Stimulated activated CD4-positive, alpha-beta T cell treated with anti-CD3 and anti-CD28 coated beads, Interleukin-4, amount 100 ng/mL, for 48 hours (primary cell): ENCODE data around the gene SETD2.
A peak's percentile ranks its signal among the peaks of the same experiment; 100 is the strongest.

Experiments used
- DNase-seq, 2 donors: peaks; one replicate each; pipeline ENCODE4 v3.0.0-alpha.2; 2020; ENCODE audit warnings: low read depth in 2 of 2

Gene SETD2

GRCh38 chr3:46984591-46985459 lies 179.1 kb downstream of the SETD2 start:
- no peak for DNase-seq

DNA sequence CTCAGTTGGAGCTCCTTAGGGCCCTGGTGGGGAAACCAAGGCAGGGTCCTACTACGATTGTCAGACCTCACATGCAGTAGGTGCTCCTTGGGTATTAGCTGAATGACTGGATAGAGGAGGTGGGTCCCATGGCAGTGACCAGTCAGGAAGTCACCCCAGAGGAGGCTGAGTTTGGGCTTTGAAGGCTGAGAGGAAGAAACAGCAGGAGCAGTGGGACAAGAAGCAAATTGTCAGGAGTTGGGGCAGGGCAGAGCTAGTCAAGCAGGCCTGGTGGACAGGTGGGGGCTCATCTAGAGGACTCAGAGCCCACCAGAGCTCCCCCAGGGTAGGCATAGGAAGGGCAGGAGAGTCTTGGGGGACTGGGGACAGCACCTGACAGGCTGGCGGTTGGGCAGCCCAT lies 181.4 kb downstream of the SETD2 start:
- no peak for DNase-seq

DNA sequence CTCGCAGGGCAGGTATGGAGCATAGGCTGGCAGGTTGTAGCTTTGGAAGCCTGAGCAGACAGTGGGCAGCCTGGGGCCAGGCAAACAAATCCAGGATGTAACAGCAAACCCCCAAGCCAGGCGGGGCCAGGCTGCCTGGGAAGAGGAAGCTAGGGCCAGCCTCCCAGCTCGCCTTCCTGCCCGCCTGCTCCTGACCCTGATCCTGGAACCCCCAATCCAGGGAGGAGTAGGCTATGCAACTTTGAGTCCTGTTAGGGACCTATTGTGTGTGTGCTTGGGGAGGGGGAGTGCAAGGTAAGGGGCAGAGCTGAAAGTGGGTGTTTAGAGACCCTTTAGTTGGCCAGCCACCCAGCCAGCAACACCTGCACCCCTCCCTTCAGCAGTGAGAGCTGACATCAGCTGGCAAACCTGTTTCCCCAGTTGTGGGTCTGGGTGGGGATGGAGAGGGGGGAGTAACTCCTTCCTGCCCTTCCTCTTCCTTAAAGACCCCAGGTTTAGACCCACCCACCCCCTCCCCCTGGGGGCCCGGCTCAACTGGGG lies 181.9 kb downstream of the SETD2 start:
- no peak for DNase-seq

DNA sequence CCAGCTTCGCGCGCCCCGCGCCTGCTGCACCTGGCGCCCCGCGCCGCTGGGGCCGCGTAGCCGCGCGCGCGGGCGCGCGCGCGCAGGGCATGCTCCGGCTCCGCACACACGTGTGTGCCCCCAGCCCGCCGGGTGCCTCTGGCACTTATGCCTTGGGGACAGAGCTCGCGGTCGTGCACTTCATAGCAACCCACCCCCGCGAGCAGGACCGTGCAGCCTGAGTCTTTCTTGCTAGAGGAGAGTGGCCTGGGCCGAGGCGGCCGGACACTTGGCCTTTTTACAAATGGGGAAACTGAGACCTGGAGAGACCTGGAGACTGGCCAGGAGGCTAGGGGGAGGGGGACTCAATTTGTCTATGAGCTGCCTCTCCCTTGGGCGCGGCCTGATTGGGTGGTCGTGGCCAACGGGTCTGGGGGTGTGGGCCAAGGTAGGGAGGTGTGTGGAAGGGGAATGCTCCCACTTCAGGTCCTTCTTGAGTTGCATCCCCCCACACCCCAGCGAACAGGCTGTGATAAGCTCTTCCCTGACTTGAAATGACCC lies 183.9 kb downstream of the SETD2 start:
- DNase-seq, result no peak

DNA sequence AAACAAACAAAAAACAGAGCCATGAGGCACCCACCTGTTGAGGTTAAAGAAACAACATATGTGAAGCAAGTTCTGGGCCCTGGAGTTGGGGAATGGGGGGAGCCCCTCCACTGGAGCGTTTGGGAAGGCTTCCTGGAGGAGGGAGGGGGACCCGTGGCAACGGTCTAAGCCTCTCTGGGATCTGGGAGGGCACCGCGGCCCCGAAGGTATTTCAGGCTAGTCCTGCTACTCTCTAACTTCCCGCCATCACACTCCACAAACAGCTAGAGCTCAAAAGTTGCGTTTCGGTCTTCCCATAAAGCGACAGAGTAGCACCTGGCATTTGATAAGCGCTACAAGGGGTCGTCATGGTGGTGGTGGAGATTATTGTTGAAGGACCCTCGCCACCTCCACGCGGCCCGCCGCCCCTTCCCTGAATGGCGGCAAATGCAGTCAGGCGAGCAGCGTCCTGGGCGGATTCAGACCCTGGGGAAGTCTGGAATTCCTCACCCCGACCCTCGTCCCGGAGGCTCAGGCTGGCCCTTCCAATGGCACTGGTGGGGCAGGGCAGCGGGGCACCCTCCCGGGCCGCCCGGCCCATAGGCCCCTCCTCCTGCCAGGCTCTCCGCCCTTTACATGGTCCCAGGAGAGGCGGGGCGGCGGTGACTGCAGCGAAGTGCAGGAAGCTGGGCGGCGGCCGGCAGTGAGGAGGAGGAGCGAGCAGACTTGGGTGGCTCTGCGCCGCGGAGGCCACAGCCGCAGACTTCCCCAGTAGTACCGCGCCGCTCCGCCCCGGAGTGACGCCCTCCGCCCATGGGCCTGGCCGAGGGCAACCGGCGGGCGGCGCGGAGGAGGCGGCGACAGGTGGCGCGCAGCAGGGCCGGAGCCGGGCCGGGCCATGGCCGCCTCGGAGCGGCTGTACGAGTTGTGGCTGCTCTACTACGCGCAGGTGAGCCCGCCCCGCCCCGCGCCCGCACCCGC lies 184.6 kb downstream of the SETD2 start, which contains the start of gene NBEAL2:
Gene NBEAL2 (plus strand): TSS at position 682 of the 960 bp plus-strand sequence. CDS start 196 bp downstream, at position 878.
- peak; percentile 93 to 98 for DNase-seq

- no peak for DNase-seq
Observed at GRCh38 chr3:46978381-46978780, 185.5 kb downstream of the SETD2 start.

DNA sequence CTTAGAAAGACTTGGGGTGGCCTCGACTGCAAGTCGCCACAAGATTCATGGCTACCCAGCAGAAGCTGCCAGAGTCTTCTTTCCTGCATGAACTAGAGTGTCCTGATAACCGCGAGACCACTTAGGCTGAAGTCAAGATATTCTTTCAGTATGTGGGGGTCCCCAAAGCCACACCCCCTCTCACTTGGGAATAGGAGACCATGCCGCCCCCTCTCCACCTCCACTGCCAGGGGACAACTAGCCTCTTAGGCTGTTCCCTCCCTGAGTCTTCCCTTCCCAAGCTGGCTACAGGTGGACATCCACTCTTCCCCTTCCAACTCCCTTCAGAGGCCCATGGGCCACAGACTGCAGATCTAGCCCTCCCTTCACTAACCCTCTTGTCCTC lies 186.1 kb downstream of the SETD2 start:
- no peak for DNase-seq

DNA sequence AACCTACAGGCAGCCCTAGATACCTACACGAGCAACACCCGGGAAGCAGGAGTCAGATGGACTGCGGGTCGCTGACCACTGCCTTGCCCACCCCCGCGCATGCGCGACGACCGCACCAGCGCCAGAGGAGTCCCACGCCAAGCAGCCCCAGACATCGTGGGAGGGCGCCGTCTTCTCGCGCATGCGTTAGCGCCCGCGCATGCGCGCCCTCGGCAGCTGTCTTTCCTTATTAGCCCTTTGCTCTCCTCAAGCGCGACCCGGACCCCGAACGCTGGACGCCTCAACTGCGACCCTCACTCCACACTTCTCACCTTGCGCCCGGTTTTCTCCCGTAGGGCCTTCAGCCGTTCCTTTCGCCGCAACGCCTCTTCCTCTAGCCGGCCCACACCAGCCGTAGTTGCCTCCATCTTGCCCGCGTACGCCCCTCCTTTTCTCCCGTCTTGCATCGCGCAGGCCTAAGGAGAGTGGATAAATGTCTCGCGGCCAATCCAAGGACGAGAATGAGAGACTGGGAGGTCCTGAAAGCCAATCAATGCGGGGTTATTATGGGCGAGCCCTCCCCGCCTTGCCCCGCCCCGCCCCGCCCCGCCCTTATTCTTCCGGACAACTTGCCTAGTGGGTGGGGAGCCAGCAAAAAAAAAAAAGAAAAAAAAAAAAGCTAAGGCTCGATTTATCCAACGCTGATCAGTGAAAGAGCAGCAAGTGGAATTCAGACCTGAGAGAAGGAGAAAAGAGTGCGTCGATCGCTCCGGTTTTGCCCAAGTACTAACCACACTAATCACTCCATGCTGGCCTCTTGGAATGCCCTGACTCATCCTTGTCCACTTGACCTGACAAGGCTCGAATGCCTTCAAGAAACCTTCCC lies 187.4 kb downstream of the SETD2 start, which contains the start of gene CCDC12:
Gene CCDC12 (minus strand): TSS at position 420 of the 865 bp plus-strand sequence. CDS start 13 bp downstream, at position 407.
- DNase-seq, result peak; percentile 78 to 92

DNA sequence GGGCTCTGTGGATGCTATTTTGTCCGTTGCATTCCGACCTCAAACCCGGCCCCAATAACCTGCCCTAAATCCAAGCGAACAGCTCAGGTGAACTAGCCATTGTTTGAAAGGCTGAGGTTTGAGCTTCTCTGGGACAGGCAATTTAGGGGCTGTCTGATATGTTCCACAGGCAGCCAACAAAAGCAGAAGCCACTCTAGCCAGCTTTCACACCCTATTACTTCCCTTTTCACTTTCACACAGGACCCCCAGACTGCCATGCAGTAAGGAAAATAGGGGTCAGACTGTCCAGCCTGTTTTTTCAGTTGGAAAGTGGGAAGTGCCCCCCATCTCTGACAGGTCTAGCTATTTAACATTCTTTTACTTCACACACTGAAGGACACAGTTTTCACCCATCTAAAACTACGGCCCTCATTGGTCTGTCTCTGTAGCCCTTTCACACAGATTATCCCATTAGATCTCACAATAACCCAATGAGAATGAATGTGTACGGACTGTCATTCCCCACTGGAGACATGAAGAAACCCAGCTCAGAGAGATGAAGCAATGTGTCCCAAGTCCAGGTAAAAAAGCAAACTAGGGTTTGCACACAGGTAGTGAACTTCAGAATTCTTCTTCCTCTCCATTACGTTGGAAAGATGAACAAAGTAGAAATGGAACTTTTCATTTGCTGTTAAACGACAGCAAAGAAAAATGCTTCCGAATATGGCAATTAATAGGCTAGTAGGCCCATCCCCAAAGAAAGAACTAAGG lies 189.3 kb downstream of the SETD2 start:
- DNase-seq, result no peak

- DNase-seq, result no peak
Observed at GRCh38 chr3:46972396-46972795, 191.5 kb downstream of the SETD2 start.

GRCh38 chr3:46971742-46972141 lies 192.2 kb downstream of the SETD2 start:
- no peak for DNase-seq

DNA sequence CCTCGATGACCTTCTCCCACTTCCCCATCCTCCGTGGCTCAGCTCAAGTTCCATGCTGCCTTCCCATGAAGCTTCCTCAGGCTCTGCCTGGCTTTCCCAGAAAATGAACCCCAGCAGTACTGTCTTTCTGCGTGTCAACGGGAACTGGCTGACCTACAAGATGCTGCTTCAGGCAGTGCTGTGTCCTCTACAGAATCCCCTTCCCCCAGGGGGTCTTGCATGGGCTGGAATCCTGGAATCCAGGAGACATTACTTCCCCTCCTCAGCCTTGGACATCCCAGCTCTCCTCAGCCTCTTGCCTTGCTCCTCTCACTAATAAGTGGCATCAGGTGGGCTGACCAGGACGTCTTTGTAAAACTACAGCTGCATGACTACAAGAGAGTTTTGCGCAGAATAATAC lies 192.8 kb downstream of the SETD2 start:
- no peak for DNase-seq

- DNase-seq, result no peak
Observed at GRCh38 chr3:46970391-46971091, 193.4 kb downstream of the SETD2 start.

GRCh38 chr3:46968783-46969428 lies 195.0 kb downstream of the SETD2 start:
- DNase-seq, result no peak

DNA sequence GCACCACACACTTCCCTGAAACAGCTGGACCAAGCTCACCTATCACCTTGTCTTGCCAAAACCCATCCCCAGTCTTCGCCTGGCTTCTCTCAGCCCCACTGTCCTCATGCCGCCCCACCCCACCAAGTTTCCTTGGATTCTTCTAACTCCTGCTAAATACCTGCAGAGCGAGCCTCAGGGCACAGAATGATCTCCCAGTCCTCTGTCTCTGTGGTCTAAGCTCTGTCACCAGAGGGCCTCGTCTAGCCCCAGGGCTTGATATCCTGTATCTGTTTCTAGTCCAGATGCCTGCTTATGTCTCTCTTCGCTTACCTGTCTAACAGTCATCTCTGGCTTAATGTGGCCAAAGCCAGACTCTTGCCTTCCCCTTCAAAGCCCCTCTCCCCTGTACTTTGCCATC lies 197.1 kb downstream of the SETD2 start:
- no peak for DNase-seq
